VCaP (cell line): ENCODE data around the gene XPA.

Experiments
- H3K27ac ChIP-seq: fragments of 450-650 bp; 2 replicates; pipeline ENCODE4 v1.5.1; 2017
- TF ChIP-seq, protein P1 (sequence below): fragments of 450-650 bp; conservative IDR thresholded peaks from 2 replicates; pipeline ENCODE4 v1.5.1; 2017; ENCODE audit warnings: mild to moderate bottlenecking, moderate library complexity

The XPA gene

GRCh38 chr9:97698865-97699264 is 1.7 kb upstream of the XPA start:
- H3K27ac ChIP-seq: no peak overlapping the region
- TF ChIP-seq, protein P1, sequence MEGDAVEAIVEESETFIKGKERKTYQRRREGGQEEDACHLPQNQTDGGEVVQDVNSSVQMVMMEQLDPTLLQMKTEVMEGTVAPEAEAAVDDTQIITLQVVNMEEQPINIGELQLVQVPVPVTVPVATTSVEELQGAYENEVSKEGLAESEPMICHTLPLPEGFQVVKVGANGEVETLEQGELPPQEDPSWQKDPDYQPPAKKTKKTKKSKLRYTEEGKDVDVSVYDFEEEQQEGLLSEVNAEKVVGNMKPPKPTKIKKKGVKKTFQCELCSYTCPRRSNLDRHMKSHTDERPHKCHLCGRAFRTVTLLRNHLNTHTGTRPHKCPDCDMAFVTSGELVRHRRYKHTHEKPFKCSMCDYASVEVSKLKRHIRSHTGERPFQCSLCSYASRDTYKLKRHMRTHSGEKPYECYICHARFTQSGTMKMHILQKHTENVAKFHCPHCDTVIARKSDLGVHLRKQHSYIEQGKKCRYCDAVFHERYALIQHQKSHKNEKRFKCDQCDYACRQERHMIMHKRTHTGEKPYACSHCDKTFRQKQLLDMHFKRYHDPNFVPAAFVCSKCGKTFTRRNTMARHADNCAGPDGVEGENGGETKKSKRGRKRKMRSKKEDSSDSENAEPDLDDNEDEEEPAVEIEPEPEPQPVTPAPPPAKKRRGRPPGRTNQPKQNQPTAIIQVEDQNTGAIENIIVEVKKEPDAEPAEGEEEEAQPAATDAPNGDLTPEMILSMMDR: no peak

GRCh38 chr9:97697837-97698236 is 697 bp upstream of the XPA start:
- TF ChIP-seq, protein P1: no peak

GRCh38 chr9:97695995-97696802 is 941 bp downstream of the XPA start:
- TF ChIP-seq, protein P1: no peak
- H3K27ac ChIP-seq: peak overlapping the region; percentile 90

More at GRCh38 chr9:97697837-97698236, 697 bp upstream of the XPA start:
- peak overlapping the region; percentile 90 for H3K27ac ChIP-seq

- TF ChIP-seq, protein P1: no peak
- H3K27ac ChIP-seq: peak overlapping the region; percentile 90; the same call in 1 of the 2 replicates
Measured at GRCh38 chr9:97695390-97695789, 1.8 kb downstream of the XPA start.

- no peak overlapping the region for H3K27ac ChIP-seq
- TF ChIP-seq, protein P1: no peak
Measured at GRCh38 chr9:97694769-97695168, 2.4 kb downstream of the XPA start.

DNA sequence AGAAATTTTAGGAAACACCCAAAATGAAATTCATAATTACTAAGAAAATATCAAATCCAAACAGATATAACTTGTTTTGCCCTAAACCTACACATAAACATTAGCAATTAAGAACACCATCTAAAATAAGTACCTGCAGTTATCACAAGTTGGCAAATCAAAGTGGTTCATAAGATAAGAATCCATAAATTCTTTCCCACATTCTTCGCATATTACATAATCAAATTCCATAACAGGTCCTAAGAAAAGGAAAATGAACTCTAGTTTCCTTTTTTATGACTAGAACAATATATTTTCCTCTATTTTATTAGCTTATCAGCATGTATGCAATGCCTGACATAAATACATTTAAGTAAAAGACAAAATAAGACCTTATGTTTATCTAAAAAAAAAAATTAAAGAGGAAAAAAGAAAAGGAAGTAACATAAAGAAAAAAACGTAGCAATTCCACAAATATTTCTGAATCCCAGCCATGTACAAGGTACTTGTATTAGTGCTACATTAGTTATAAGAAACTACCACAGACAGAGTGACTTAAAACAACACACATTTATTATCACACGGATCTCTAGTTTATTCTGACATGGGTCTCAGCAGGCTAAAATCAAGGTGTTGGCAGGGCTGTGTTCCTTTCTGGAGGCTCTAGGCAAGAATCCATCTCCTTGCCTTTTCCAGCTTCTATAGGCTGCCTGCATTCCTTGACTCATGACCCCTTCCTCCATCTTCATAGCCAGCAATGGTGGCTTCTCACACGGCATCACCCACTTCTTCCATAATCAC is 7.5 kb downstream of the XPA start:
- TF ChIP-seq, protein P1: no peak
- peak overlapping the region; percentile 31; the same call in 1 of the 2 replicates for H3K27ac ChIP-seq

GRCh38 chr9:97688654-97689053 is 8.5 kb downstream of the XPA start:
- H3K27ac ChIP-seq: peak overlapping the region; percentile 31
- TF ChIP-seq, protein P1: no peak
